K562 (cell line): ENCODE measurements around the gene DIP2B. TPM values are rescaled to one million over a fixed set of nuclear protein-coding genes. Genes with fewer than 3 reads are reported as not detected.

ENCODE experiments used
- REST ChIP-seq, 2 experiments: fragments of 450-650 bp; formaldehyde crosslinking in 1 of 2; IDR thresholded peaks; 2 replicates each; pipeline versions ENCODE4 v1.4.0 to v1.6.1; 2014 to 2020; ENCODE audit warnings: mild to moderate bottlenecking in 2 of 2, borderline replicate concordance in 1 of 2, low read depth in 1 of 2
- ZNF551 ChIP-seq: fragments of 250-450 bp; sonication (Bioruptor Pico); IDR thresholded peaks from 2 replicates; pipeline ENCODE4 v1.5.0; 2021; ENCODE audit warnings: mild to moderate bottlenecking, moderate library complexity
- polyA plus RNA-seq, 8 experiments: library from polyadenylated mRNA; depleted of rRNA in 4 of 8; stranded (reverse) in 5 of 8; unstranded in 3 of 8; fragments of >200 nt; fragmentation: Nextera tagmentation in 2 of 8; fragmentation: Illumina TruSeq in 1 of 8; extraction: Ambion mirVana in 2 of 8; extraction: Trizol in 1 of 8; gene quantifications; 2 replicates each; pipeline versions ENCODE4 v1.2.1 to v1.2.3, GENCODE V29; 2011 to 2014; ENCODE audit warnings: inconsistent platforms in 1 of 8, missing spikeins in 1 of 8
- total RNA-seq, 7 experiments: library from RNA; depleted of rRNA in 6 of 7; stranded (reverse); fragments of >200 nt in 6 of 7; fragmentation: Illumina TruSeq in 2 of 7; extraction: Trizol in 2 of 7; gene quantifications; 2 replicates each; pipeline versions ENCODE4 v1.2.1 to v1.2.3, GENCODE V29; 2011 to 2021; ENCODE audit warnings: low replicate concordance in 1 of 7

DIP2B gene
- total and polyA plus RNA-seq, 9 of the 15 experiments (the other 6 are each of a cell fraction or from before 2014, with no cell fraction given): 4.6 to 26.1 (median 18.8) TPM

GRCh38 chr12:50529345-50529744 is 24.6 kb downstream of the DIP2B start (continued):
- TF ChIP-seq REST (IDR thresholded peaks at IDR 0.05; ENCODE audit: borderline replicate concordance) (no peak), REST (CRISPR knock-in tag; IDR thresholded peaks at IDR 0.05; ENCODE audit: low read depth) (no peak), ZNF551 (CRISPR knock-in tag) (no peak)
